ENCODE results near the gene MIOX.

DNA sequence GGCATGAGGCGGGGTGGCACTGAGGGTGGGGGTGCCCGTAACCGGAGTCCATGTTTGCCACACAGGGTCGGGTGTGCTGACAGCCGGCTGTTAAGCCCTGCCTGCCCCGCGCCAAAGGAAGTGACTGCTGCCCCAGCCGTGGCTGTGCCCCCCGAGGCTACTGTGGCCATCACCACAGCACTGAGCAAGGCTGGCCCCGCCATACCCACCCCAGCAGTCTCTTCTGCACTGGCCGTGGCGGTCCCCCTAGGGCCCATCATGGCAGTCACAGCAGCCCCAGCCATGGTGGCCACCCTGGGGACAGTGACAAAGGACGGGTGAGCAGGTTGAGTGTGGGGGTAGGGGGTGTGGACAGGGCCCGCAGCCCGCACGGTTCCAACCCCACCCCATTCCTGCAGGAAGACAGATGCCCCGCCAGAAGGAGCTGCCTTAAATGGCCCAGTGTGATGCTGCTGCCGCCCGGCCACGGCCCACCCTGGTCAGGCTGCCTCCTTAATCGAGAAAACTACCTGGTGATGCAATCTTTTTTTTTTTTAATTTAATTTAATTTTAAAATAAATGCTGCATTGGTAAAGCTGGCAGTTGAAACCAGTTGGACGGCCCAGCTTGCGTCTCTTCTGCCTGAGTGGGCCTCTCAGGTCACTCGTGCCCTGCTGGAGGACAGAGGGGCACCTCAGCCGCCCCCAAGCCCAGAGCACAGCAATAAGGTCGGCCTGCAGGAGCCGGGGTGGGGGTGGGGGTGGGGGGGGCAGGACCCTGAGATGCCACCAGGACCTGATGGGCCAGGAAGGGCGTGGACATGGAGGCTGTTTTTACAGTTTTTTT is 42.6 kb upstream of the MIOX start:
- no peak for TF ChIP-seq POLR2A (IDR thresholded peaks at IDR 0.05; ENCODE audit: low read length)
- TF ChIP-seq GATA1 (IDR thresholded peaks at IDR 0.05; ENCODE audit: low read depth, low read length): no peak

Measured in erythroblast (primary cell).